PC-3 (cell line): Measurements from ENCODE around the gene LGR4. TPM values are rescaled to one million over a fixed set of nuclear protein-coding genes. Genes with fewer than 3 reads are reported as not detected.

Experiments used
- ATAC-seq: fragments of 200-7000 bp; cut with Tn5 transposase; 2 replicates; pipeline ENCODE4 v1.9.1; 2020; ENCODE audit warnings: mild to moderate bottlenecking, moderate library complexity
- BruUV-seq: library from RNA; stranded (reverse); fragments of 400-500 nt; replicated peaks from 2 replicates; lab custom pipeline; 2021; lab: Mats Ljungman, UMichigan
- CTCF ChIA-PET: fragments of 300-600 bp; sonication (Branson Sonifier 250); formaldehyde crosslinking; loops from one replicate; lab custom pipeline; 2022; ENCODE audit warnings: antibody characterized with exemption; lab: Charles Lee
- POLR2A ChIA-PET: fragments of 300-600 bp; sonication (Branson Sonifier 250); formaldehyde crosslinking; loops from one replicate; lab custom pipeline; 2022; ENCODE audit warnings: antibody characterized with exemption; ENCODE audit not compliant: unreplicated experiment; lab: Charles Lee
- DNase-seq: peaks from one replicate; pipeline ENCODE4 v3.0.0-alpha.2; 2015
- H2AFZ ChIP-seq: fragments of 300-600 bp; sonication (generic); 2 replicates; pipeline ENCODE4 v1.6.0; 2016; ENCODE audit warnings: antibody characterized with exemption, low read length
- H3F3A ChIP-seq: fragments of 300-600 bp; sonication (generic); one replicate; pipeline ENCODE4 v1.6.0; 2017; ENCODE audit warnings: antibody characterized with exemption, low read length, control low read depth, mild to moderate bottlenecking; ENCODE audit not compliant: unreplicated experiment
- H3K27ac ChIP-seq: fragments of 300-600 bp; sonication (generic); 2 replicates; pipeline ENCODE4 v1.5.1; 2016; ENCODE audit warnings: mild to moderate bottlenecking, low read length
- H3K27me3 ChIP-seq: fragments of 300-600 bp; sonication (generic); 2 replicates; pipeline ENCODE4 v1.6.1; 2016; ENCODE audit warnings: low read length, mixed read lengths
- H3K36me3 ChIP-seq: fragments of 300-600 bp; sonication (generic); 2 replicates; pipeline ENCODE4 v1.6.1; 2016; ENCODE audit warnings: low read depth, mixed run types, low read length, mixed read lengths
- H3K4me1 ChIP-seq: fragments of 300-600 bp; sonication (generic); 2 replicates; pipeline ENCODE4 v1.5.1; 2016; ENCODE audit warnings: low read length; ENCODE audit not compliant: insufficient read depth
- H3K4me2 ChIP-seq: fragments of 300-600 bp; sonication (generic); 2 replicates; pipeline ENCODE4 v1.6.0; 2016; ENCODE audit warnings: low read length
- H3K4me3 ChIP-seq: fragments of 300-600 bp; sonication (generic); 2 replicates; pipeline ENCODE4 v1.5.1; 2016; ENCODE audit warnings: mild to moderate bottlenecking, low read length, mixed read lengths
- H3K79me2 ChIP-seq: fragments of 300-600 bp; sonication (generic); 2 replicates; pipeline ENCODE4 v1.6.1; 2017; ENCODE audit warnings: low read length, mixed read lengths
- H3K9ac ChIP-seq: fragments of 300-600 bp; sonication (generic); 2 replicates; pipeline ENCODE4 v1.6.0; 2016; ENCODE audit warnings: mild to moderate bottlenecking, low read length
- H3K9me2 ChIP-seq: fragments of 300-600 bp; sonication (generic); replicated peaks from 2 replicates; pipeline ENCODE4 v1.6.1; 2016; ENCODE audit warnings: mixed run types, low read length, mixed read lengths
- H3K9me3 ChIP-seq: fragments of 300-600 bp; sonication (generic); 2 replicates; pipeline ENCODE4 v1.6.1; 2016; ENCODE audit warnings: low read length, mixed read lengths
- H4K20me1 ChIP-seq: fragments of 300-600 bp; sonication (generic); 2 replicates; pipeline ENCODE4 v1.6.1; 2016; ENCODE audit warnings: low read length, mixed read lengths
- CTCF ChIP-seq: fragments of 300-600 bp; sonication (generic); conservative IDR thresholded peaks from 2 replicates; pipeline ENCODE4 v1.5.1; 2017; ENCODE audit warnings: antibody characterized with exemption, low read depth, mild to moderate bottlenecking, low read length
- EZH2 ChIP-seq: fragments of 300-600 bp; sonication (generic); IDR thresholded peaks from one replicate; pipeline ENCODE4 v1.6.1; 2017; ENCODE audit warnings: antibody characterized with exemption, mild to moderate bottlenecking, low read length; ENCODE audit not compliant: unreplicated experiment
- EZH2phosphoT487 ChIP-seq: fragments of 300-600 bp; sonication (generic); IDR thresholded peaks from 2 replicates; pipeline ENCODE4 v1.6.1; 2018; ENCODE audit warnings: mild to moderate bottlenecking, antibody characterized with exemption, low read length, borderline replicate concordance
- intact Hi-C: fragments of 100-400 bp; cut with micrococcal nuclease; formaldehyde crosslinking; loops from 2 replicates; pipeline ENCODE4 v1.9.0; 2023
- total RNA-seq: library from RNA; depleted of rRNA; stranded (reverse); fragments of >200 nt; gene quantifications from 2 replicates; pipeline ENCODE4 v1.2.3, GENCODE V29; 2014

The LGR4 gene
- total RNA-seq, 1 experiment from 2014 or later, result 13.5 TPM

DNA sequence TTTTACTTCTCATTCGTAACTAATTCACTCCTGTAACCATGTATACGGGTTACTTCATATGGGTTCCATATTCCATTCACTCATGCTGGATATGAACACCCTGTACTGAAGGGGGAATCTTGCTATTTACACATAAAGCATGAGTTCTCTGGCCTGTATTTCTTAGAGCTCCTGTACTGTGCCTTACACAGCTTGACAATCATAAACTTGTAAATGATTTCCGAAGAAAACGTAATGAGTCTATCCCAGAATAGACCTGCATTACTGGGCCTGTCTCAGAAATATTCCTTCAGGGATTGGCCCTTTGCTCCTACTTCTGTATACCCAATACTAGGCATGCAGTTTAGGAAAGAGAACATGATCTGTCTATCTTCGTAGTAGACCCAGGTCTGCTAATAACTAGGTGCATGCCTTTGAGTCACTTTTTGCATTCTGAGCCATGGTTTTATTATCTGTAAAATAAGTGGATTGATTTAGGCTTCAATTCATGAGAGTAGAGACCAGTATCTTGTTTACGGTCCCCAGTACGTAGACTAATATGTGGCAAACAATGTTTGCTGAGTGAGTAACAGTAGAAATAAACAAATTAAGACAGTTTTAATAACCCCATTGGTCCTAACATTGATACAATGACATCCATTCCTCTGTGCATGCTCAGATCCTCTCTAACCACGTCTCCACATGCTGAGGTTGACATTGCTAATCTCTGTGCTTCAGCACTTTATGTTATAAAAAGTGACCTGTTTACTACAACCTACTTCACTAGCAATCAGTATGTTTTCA is 110.8 kb downstream of the LGR4 start:
- TF ChIP-seq CTCF (no peak), EZH2phosphoT487 (no peak), EZH2 (no peak)
- Histone ChIP-seq H3K4me1 (peaks cover 23% of the 10 kb centered on the region), H3K9me3 (no peaks in the 10 kb centered on the region), H4K20me1 (no peaks in the 10 kb centered on the region), H3K9ac (peak overlapping the region; percentile 88), H3F3A (no peaks in the 10 kb centered on the region), H3K27ac (peak overlapping the region; percentile 40), H3K27me3 (no peaks in the 10 kb centered on the region), H3K36me3 (no peaks in the 10 kb centered on the region), H3K79me2 (peaks cover 26% of the 10 kb centered on the region), H3K9me2 (no peaks in the 10 kb centered on the region), H3K4me3 (peak overlapping the region; percentile 97), H3K4me2 (peak overlapping the region; percentile 92), H2AFZ (peak overlapping the region; percentile 98)
- CTCF ChIA-PET, result no interaction called here
- ATAC-seq (peak; percentile 61), DNase-seq (peak; percentile 55)
- POLR2A ChIA-PET, result no interaction called here
- intact Hi-C loops, result loop anchor here (1.0 to 5.0 kb wide), 4 partner anchors 11 to 160 kb away; no protein-coding TSS in a partner anchor
- BruUV-seq, result no TSS peak

GRCh38 chr11:27358296-27358695 is 114.3 kb downstream of the LGR4 start:
- Histone ChIP-seq H3K36me3 (no peaks in the 10 kb centered on the region), H3F3A (no peaks in the 10 kb centered on the region), H3K27me3 (no peaks in the 10 kb centered on the region), H3K4me3 (no peak overlapping the region), H3K9ac (no peak overlapping the region), H2AFZ (no peak overlapping the region), H3K4me1 (peaks cover 16% of the 10 kb centered on the region), H3K4me2 (no peak overlapping the region), H3K9me3 (no peaks in the 10 kb centered on the region), H3K27ac (no peak overlapping the region), H4K20me1 (no peaks in the 10 kb centered on the region), H3K79me2 (peaks cover 26% of the 10 kb centered on the region), H3K9me2 (no peaks in the 10 kb centered on the region)
- no TSS peak for BruUV-seq
- no peak for TF ChIP-seq EZH2phosphoT487
- TF ChIP-seq CTCF, result no peak
- TF ChIP-seq EZH2, result no peak
- ChIA-PET POLR2A (no interaction called here), CTCF (no interaction called here)
- no peak for DNase-seq
- intact Hi-C loops, result no loop called here
- no peak for ATAC-seq

DNA sequence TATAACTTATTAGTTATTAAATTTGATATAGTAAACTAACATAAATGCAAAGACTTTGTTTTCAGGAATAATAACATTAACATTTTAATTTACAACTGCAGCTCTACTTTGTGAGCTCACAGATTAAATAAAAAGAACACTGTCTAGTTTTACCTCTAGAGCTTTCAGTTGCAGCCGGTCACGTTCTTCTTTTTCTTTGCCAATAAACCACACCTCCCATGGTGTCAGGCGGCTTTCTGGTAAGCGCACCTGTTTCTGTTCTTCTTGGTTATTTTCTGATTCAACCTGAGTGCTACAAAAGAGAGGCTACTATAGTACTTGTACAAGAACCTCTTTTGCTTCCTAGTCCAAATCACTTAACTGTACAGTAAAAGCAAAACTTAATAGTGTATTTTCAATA is 115.3 kb downstream of the LGR4 start:
- H3K9me3 ChIP-seq, result no peaks in the 10 kb centered on the region
- H2AFZ ChIP-seq, result no peak overlapping the region
- H3K79me2 ChIP-seq, result peaks cover 19% of the 10 kb centered on the region
- intact Hi-C loops, result no loop called here
- H3K27ac ChIP-seq, result no peak overlapping the region
- DNase-seq, result no peak
- H3K4me3 ChIP-seq, result no peak overlapping the region
- ChIA-PET CTCF (no interaction called here), POLR2A (no interaction called here)
- no TSS peak for BruUV-seq
- no peaks in the 10 kb centered on the region for H3K27me3 ChIP-seq
- H3K9ac ChIP-seq, result no peak overlapping the region
- no peak for ATAC-seq
- H3K4me1 ChIP-seq, result peaks cover 13% of the 10 kb centered on the region
- TF ChIP-seq CTCF (no peak), EZH2phosphoT487 (no peak), EZH2 (no peak)
- H3F3A ChIP-seq, result no peaks in the 10 kb centered on the region
- no peaks in the 10 kb centered on the region for H4K20me1 ChIP-seq
- H3K36me3 ChIP-seq, result no peaks in the 10 kb centered on the region
- no peak overlapping the region for H3K4me2 ChIP-seq
- no peaks in the 10 kb centered on the region for H3K9me2 ChIP-seq
